ENCODE data around the gene DDX59. TPM values are rescaled to one million over a fixed set of nuclear protein-coding genes. Genes with fewer than 3 reads are reported as not detected.

Gene DDX59
- total and polyA plus RNA-seq, 9 of the 15 experiments (the other 6 are each of a cell fraction or from before 2014, with no cell fraction given): 8.3 to 30.4 (median 19.8) TPM

GRCh38 chr1:200642481-200642880 is 27.2 kb downstream of the DDX59 start (continued):
- TF ChIP-seq NBN (IDR thresholded peaks at IDR 0.05; ENCODE audit: low read depth) (no peak; the same call in 1 of the 2 replicates), MLLT1 (IDR thresholded peaks at IDR 0.05) (no peak; a peak in 1 of 4 replicates), TBP (optimal IDR thresholded peaks at IDR 0.05; ENCODE audit: low read depth, low read length) (no peak), GATAD2A (IDR thresholded peaks at IDR 0.05) (no peak), SIN3B (IDR thresholded peaks at IDR 0.05; ENCODE audit: low read depth) (no peak), E2F6 (IDR thresholded peaks at IDR 0.05; ENCODE audit: borderline replicate concordance in 1 of 2, extremely low read depth in 1 of 2, insufficient read depth in 1 of 2, insufficient read length in 1 of 2, low read depth in 1 of 2, low read length in 1 of 2, poor library complexity in 1 of 2, severe bottlenecking in 1 of 2) (no peak), PYGO2 (tag; IDR thresholded peaks at IDR 0.05) (no peak), MYBL2 (IDR thresholded peaks at IDR 0.05; ENCODE audit: low read depth) (no peak), MYBL2 (CRISPR knock-in tag; IDR thresholded peaks at IDR 0.05; ENCODE audit: borderline replicate concordance) (no peak), ZNF174 (CRISPR knock-in tag; IDR thresholded peaks at IDR 0.05) (no peak), ZNF609 (CRISPR knock-in tag; IDR thresholded peaks at IDR 0.05; ENCODE audit: borderline replicate concordance) (no peak), BCOR (IDR thresholded peaks at IDR 0.05) (no peak), JUNB (CRISPR knock-in tag; conservative IDR thresholded peaks at IDR 0.05) (no peak), THRA (IDR thresholded peaks at IDR 0.05) (no peak), POLR3A (IDR thresholded peaks at IDR 0.05; ENCODE audit: borderline replicate concordance, extremely low read depth, insufficient read depth, insufficient read length) (no peak)

Measured in K562 (cell line).